GM18873 (cell line): Measurements from ENCODE around the gene LANCL2.
"Not testable (repeated sequence)": the region's sequence is repeated elsewhere in the genome, so short reads cannot be mapped to it uniquely, and the experiment has no call there.

Source experiments
- ATAC-seq: cut with Tn5 transposase; IDR thresholded peaks from one replicate; pipeline ENCODE4 v1.9.1; 2021; ENCODE audit warnings: mild to moderate bottlenecking, moderate library complexity, moderate number of reproducible peaks; ENCODE audit not compliant: unreplicated experiment, low FRiP score

The LANCL2 gene

DNA sequence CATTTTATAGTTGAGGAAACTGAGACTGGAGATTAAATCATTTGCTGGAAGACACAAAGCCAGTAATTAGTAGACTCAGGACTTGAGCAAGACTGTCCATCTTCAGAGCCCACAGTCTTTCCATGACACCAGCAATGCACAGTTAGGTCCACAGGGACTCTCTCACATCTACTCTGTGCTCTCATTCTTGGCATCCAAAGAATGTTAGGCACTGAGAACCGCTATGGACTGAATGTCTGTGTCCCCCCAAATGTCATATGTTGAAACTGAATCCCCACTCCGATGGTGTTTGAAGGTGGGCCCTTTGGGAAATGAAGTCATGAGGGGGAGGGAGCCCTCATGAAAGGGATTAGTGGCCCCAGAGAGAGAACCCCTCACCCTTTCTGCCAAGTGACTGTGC lies 100.6 kb downstream of the LANCL2 start:
- no peak for ATAC-seq

DNA sequence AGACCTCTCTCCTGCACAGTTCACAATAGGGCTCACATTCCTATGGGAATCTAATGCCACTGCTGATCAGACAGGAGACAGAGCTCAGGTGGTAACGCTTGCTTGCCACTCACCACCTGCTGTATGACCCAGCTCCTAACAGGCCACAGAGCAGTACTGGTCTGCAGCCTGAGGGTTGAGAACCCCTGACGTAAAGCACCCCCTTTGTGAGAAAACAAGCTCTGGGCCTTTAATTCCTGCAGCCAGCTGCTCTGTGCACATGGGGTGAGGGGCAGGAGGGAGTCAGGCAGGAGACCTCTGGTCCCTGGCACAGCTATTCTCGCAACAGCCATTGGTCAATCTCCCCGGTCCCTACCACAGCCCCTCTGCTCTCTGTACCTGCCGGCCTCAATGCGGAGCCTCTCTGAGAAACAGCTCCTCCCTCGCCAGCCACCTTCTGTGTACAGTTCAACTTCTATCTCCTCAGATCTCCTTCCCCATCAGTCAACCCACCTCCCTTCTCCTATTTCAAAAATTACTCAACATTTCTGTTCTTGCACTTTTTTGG lies 102.0 kb downstream of the LANCL2 start:
- ATAC-seq: no peak

DNA sequence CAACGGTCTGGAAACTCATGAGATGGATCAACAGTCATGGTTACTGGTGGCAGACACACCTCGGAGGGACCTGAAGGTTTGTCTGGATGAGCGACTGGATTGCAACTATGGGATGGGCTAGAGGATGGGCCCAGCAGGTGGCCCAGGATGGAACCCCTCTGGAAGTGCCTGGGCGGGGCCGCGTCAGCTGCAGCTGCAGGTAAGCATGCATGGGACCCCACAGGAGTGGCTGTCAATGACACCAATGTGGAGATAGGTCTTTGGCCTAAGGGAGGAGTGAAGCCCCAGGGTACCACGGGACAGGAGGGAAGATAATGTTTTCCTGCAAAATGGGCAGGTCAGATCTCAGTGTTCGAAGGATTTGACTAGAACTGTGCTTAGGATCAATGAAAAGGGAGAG lies 103.4 kb downstream of the LANCL2 start:
- ATAC-seq: no peak

DNA sequence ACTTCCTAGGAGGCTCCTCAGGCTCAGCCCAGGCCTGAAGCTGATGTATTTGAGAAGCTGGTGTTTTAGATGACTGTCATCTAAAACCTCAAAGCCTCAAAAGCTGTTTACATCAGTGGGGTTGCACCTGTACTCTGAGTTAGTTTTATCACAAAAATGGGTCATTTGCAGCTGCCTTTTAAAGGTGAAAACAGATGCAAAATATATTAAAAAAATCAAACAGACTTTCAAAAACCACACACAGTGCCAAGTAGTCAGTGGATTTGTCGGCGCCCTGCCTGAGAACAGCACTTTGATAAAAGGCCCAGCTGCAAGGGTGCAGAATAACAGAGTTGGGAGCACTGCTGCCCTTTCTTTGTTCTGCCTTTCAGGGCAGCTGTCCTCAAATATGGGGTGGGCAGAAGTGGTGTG lies 104.1 kb downstream of the LANCL2 start:
- no peak for ATAC-seq

DNA sequence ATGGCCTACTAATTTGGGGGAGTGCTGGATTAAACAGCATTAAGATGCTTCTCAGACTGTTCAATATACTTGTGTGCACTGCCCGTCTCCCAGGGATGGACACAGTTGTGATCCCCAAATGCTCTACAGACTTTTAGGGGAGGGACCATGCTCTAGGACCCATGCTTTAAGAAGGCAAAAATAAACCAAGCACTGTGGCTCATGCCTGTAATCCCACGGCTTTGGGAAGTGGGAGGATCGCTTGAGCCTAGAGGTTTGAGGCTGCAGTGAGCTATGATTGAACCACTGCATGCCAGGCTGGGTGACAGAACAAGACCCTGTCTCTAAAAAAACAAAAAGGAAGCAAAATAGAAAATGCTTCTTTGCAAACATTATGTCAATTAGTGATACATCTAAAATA lies 104.6 kb downstream of the LANCL2 start:
- ATAC-seq: no peak

DNA sequence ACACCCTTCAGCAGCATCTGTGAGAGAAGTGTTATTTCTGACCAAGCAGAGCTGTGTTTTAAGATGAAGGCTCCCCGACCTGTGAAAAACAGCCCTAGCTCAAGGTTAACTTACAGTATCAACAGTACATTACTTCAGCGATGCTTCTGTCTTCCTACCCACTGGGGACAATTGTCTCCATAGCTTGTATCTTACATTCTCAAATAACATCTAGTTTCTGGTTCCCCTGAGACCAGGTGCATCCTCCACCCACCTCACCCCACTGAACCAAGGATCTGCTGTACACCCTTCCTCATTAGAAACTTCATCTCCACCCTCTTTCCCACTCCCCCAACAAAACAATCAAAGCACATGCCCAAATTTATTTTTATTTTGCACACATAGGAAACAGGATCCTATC lies 105.1 kb downstream of the LANCL2 start:
- no peak for ATAC-seq

DNA sequence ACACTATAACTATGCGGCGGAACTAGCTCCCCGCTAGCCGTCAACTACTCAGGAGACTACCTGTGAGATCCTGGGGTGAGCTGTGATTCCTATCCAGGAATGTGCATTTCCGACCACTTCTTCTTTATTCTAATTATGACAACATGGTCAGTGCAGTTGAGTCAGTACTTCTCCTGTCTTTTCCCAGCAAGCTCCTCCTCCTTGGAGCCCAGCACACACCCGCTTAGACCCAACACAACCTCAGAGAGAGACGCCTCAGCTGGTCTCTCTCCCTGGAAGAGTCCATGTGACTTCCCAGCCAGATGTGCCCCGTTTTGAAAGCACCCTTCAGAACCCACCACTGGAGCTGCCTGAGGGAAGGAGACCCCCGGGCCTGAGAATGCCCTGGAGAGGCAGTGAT lies 106.5 kb downstream of the LANCL2 start:
- ATAC-seq: not testable (repeated sequence)

DNA sequence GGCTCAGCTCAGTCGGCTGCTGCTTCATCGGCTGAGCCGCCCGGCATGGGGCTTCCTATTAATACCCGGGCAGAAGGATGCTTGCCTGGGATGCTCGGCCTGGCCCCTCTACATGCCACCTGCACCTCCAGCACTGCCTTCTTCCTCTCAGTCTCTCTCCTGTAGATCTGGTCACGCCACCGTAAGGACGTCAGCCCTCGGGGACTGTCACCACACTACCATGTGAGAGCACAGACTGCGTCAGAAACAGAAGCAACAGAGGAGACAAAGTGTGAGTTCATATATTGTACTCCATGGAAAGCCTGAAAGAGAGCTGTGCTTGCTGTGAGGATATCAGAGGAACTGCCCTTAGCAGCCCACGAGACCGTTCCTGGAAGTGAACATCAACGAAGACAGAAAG lies 107.3 kb downstream of the LANCL2 start:
- not testable (repeated sequence) for ATAC-seq

DNA sequence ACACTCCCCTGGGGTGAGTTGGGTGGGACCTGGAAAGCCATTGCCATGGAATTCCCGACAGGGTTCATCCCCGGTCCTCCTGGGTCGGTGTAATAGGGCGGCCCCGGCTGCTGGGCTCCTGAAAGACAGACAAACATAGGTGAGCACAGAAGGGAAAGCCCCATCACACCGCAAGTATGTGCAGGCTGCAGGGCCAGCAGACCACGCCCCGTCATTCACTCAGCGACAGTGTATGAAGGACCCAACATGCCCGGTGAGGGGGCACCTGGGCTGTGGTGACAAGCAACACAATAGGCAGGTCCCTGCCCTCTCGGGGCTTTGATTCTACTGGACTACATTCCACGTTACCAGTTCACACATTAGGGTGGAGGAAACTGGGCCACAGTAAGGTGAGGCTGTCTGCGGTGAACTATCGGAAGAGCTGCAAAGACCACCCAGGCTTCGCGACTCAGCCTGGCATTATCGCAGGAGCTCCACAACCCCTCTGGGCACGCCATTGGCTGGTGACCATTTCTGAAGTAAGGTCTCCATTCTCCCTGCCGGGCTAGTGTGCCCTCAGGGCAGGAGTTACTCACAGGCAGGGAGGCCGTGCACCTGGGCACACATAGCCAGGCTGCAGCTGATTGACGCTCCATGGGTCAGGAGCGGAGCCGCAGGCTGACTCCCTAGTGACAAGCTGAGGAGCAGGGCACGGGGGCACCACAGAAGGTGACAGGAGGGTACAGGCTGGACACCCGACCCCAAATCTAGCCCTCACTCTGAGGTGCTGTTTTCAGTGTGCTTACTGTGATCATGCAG lies 108.0 kb downstream of the LANCL2 start:
- ATAC-seq: no peak

DNA sequence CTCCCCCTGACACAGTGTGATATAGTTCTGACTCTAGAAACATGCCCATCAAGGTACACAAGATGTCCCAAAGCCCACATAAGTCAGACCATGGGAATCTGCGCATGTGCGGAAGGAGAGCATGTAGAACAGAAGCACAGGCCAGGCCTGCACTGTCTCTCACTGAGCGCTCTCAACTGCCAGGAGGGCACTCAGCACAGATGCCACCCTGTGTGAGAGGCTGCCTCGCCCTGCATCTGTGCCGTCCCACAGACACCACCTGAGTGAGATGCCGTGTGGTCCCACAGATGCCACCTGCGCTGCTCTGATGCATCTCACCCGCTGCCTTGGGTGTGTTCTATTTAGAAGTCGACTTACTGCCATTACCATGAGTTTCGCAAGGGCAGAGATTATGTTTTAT lies 108.8 kb downstream of the LANCL2 start:
- no peak for ATAC-seq

DNA sequence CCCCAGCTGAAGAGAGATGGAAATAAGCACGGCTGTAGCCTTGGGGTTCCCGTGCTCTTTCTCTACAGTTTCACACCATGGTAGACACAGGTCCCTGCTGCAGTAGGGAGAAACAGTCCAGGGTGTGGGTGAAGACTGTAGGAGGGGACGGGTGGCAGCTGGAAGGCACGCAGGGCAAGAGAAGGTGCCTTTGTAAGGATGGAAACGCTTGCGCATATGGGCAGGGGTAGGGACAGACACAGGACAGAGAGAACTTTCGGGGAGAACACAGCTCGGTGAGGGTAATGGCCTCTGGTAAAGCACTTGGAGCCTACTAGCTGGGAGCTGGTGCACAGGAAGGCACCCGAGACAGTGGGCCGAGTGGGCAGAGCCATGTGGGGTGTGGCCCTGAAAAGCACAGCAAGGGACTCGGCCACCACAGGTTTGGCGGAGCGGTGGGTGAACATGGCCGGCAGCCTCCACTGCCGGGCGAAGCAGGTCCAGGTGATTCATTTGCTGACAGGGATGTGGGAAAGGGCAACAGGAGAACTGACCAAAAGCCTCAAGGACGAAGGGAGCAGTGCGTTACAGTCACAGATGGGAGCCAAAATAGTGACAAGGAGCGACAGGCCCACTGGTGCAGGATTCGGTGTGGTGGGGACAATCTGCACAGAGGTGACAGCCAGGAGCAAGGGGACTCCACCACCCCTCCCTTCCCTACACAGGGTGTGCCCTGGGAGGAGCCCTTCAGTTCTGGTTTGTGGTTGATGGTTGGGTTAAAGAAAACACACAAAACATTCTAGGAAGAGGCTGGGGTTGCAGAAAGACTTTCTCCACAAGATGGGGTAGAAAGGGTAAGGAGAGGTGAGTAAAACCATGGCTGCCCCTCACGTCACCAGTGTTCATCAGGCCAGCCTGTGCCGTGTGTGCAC lies 110.1 kb downstream of the LANCL2 start:
- ATAC-seq: no peak

DNA sequence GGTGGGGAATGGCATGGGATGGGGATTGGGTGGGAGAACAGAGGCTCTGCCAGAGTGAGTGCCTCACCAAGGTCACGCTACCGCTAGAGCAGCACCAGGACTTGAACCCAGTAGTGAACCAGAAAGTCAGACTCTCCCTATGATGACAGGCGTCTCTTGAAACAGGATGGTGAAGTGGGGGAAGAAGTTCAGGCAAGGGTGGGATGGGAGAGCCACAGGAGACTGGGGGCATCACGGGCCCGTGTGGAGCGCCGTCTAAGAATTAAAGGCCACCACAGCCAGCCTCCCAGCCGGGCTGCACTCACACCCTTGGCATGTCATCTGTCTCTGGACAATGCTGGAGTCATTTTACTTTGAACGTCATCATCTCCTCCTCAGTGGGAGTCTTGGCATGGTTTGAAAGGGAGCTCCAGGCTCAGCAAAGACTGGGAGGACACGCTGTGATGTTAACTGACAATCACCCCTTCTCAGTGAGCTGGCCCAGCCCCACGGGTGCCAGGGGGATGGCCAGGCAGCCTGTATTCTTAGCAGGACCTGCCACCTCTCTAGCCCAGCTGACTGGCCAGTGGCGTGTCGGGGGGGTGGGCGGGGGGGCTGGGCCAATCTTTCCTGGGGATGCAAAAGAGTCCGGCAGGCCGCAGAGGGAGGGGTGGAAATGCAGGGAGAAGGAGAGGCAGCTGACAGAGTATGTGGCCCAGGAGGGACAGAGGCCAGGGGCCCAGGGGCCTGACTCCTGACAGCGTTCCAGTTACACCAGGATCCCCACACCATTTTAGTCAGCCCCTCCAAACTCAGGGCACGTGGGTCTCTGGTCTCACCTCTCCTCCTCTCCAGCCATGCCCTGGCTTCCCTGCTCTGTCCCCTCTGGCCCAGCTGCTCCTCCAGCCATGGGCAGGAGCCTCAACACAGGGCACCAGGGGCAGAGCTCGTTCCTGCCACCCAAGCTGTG lies 111.0 kb downstream of the LANCL2 start:
- ATAC-seq: no peak

DNA sequence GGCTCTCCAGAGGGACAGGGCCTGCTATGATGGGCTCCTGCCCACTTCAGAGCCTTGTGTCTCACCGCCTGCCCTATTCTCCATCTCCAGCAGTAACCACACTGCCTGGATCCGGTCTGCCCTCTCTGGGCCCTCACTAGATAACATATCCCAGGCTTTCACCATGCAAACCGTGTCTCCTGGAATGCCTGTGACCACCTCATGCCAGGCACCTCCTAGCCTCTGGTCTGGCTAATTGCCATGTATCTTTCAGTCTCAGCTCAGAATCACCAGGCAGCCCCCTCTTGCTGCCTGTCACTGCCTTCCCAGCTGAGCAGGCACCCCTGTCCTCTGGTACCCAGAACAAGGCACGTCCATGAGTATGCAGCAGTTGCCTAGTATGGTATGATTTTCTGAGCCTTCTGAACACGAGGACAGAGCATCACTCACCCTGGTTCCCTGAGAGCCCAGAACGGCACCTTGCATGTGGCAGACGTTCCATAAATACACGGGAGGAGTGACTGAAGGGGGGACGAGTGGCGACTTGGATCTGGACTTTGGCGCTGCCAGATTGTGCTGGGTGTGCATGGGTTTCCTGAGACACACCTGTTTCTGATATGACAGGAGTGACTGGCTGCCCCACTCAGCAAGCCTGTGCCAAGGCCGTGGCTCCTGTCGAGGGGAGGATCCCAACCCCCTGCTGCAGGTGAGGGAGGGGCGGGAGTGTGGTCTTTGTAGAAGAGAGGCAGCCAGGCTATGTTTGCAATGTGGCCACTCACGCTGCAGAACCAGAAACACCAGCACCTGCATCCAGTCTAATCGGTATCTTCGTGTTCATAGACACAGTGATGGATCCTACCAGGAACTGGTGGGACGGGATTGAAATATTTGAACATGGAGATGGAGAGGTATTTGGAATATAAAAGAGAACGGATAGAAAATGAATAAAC lies 112.0 kb downstream of the LANCL2 start:
- ATAC-seq: no peak

DNA sequence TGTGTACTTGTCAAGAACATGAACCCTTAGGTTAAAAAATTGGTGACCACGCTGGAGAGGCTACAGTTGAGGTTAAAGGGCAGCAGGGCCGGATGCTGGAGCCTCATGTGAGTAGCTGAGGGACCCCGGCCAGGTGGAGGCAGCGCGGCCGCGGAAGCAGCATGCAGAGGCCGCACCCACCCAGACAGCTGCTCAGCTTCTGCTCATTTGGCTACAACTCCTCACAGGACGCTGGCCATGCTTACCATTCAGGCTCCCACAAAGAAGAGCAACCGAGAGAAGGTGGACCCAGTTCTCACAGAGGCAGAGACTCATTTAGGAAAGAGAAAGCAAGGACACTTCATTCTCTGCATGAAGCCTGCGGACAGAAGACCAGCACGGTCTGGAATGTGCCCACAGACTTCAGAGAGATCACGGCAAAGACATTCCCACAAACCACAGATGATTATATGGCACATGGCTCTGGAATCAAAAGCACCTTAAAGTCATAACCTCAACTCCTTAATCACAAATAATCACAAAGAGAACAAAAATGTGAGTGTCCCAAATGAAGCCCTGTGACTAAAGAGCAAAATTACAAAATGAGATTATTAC lies 112.7 kb downstream of the LANCL2 start:
- no peak for ATAC-seq

DNA sequence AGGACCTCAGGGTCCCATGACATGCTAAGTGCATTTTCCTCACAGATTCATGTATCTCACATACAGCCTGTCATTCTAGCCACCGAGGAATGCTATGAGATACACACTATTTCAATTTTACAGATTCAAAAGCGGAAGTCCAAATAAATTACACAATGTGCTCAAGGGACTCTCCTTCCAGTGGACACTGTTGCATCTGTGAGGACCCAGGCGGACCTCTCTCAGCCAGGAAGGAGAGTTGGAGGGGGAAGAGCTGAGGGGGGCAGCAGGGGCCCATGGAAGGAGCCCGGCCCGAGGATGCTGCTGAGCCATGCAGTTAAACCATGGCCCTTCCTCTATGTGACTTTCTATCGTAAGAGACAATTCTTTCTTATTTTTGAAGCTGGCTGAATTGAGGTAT lies 113.6 kb downstream of the LANCL2 start:
- no peak for ATAC-seq

DNA sequence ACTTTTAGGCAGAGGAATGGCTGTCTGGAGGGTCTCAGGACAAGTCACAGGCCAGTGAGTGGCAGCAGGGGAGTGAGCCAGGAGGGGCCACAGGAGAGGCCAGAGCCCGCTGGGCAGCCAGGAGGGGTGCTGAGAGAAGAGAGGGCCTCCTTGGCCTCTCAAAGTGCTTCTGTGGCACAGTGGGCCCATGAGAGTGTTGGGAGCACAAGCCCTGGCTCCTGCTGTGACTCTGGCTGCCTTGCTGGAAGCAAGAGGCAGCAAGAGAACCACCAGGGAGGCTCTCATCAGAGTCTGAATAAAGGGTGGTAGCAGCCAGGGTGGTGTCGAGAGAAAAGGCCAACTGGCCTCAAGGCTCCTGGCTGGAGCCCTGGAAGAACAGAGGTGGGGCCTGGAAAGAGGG lies 116.0 kb downstream of the LANCL2 start:
- ATAC-seq: no peak

DNA sequence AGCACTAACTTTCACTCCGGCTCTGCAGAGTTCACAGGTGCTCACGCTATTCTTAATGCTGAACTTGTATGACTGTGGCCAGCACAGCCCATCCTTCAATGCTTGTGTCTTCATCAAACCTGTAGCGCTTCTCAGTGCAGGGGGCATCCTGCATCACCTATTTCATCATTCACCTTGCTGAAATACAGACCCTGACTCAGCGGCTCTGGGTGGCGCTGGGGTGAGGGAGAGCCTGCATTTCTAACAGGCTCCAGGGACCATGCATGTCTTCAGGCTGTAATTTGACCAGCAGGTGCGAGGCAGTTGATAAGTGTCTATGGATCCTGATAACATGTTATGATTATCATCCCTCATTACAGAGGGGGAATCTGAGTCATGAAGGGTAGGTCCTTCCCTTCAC lies 117.9 kb downstream of the LANCL2 start:
- ATAC-seq: no peak
